Parathyroid adenoma (tissue), 2 donors: ENCODE data around the gene NEO1.
A peak's percentile ranks its signal among the peaks of the same experiment; 100 is the strongest.

Source experiments
- H2AFZ ChIP-seq: fragments of 300-600 bp; sonication (generic); one replicate; pipeline ENCODE4 v1.7.0; 2017; ENCODE audit warnings: antibody characterized with exemption, mild to moderate bottlenecking
- H3K27ac ChIP-seq: fragments of 300-600 bp; sonication (generic); one replicate; pipeline ENCODE4 v1.7.0; 2017
- H3K27me3 ChIP-seq: fragments of 300-600 bp; sonication (generic); one replicate; pipeline ENCODE4 v1.7.0; 2017; ENCODE audit warnings: low read length; ENCODE audit not compliant: control insufficient read depth, insufficient read depth
- H3K36me3 ChIP-seq: fragments of 300-600 bp; sonication (generic); one replicate; pipeline ENCODE4 v1.7.0; 2017; ENCODE audit warnings: low read length; ENCODE audit not compliant: control insufficient read depth, insufficient read depth
- H3K4me1 ChIP-seq: fragments of 300-600 bp; sonication (generic); one replicate; pipeline ENCODE4 v1.7.0; 2017; ENCODE audit warnings: control low read depth
- H3K4me2 ChIP-seq: fragments of 300-600 bp; sonication (generic); one replicate; pipeline ENCODE4 v1.7.0; 2017; ENCODE audit warnings: low read length
- H3K4me3 ChIP-seq: fragments of 300-600 bp; sonication (generic); one replicate; pipeline ENCODE4 v1.7.0; 2017; ENCODE audit warnings: low read depth, low read length
- H3K79me2 ChIP-seq: fragments of 300-600 bp; sonication (generic); one replicate; pipeline ENCODE4 v1.7.0; 2017; ENCODE audit warnings: control low read depth
- H3K9ac ChIP-seq: fragments of 300-600 bp; sonication (generic); one replicate; pipeline ENCODE4 v1.7.0; 2017; ENCODE audit warnings: mild to moderate bottlenecking
- H3K9me3 ChIP-seq: fragments of 300-600 bp; sonication (generic); one replicate; pipeline ENCODE4 v1.7.0; 2017; ENCODE audit warnings: low read length; ENCODE audit not compliant: control insufficient read depth
- CTCF ChIP-seq: fragments of 300-600 bp; sonication (generic); IDR thresholded peaks from one replicate; pipeline ENCODE4 v1.7.0; 2017; ENCODE audit warnings: antibody characterized with exemption, mild to moderate bottlenecking
- donor health status: primary hyperparathyroidism.

Gene NEO1

GRCh38 chr15:73265536-73266153 lies 213.4 kb downstream of the NEO1 start:
- Histone ChIP-seq H3K36me3 (no peaks in the 10 kb centered on the region), H2AFZ (no peak overlapping the region), H3K27ac (no peak overlapping the region), H3K4me3 (no peak overlapping the region), H3K4me1 (no peaks in the 10 kb centered on the region), H3K27me3 (no peaks in the 10 kb centered on the region), H3K9ac (no peak overlapping the region), H3K4me2 (no peak overlapping the region), H3K79me2 (no peaks in the 10 kb centered on the region), H3K9me3 (no peaks in the 10 kb centered on the region)
- TF ChIP-seq CTCF = peak; percentile 40

- Histone ChIP-seq H2AFZ (no peak overlapping the region), H3K4me3 (no peak overlapping the region), H3K27ac (no peak overlapping the region), H3K4me1 (no peaks in the 10 kb centered on the region), H3K36me3 (no peaks in the 10 kb centered on the region), H3K9me3 (no peaks in the 10 kb centered on the region), H3K79me2 (no peaks in the 10 kb centered on the region), H3K4me2 (no peak overlapping the region), H3K9ac (no peak overlapping the region), H3K27me3 (no peaks in the 10 kb centered on the region)
- no peak for TF ChIP-seq CTCF
Measured at GRCh38 chr15:73268457-73268856, 216.2 kb downstream of the NEO1 start.

GRCh38 chr15:73270366-73271097 lies 218.3 kb downstream of the NEO1 start:
- Histone ChIP-seq H3K4me2 (no peak overlapping the region), H2AFZ (no peak overlapping the region), H3K27me3 (no peaks in the 10 kb centered on the region), H3K27ac (no peak overlapping the region), H3K9me3 (no peaks in the 10 kb centered on the region), H3K79me2 (no peaks in the 10 kb centered on the region), H3K4me1 (no peaks in the 10 kb centered on the region), H3K36me3 (no peaks in the 10 kb centered on the region), H3K9ac (no peak overlapping the region), H3K4me3 (no peak overlapping the region)
- no peak for TF ChIP-seq CTCF

GRCh38 chr15:73273181-73274002 lies 221.1 kb downstream of the NEO1 start:
- no peaks in the 10 kb centered on the region for H3K79me2 ChIP-seq
- H3K9ac ChIP-seq = no peak overlapping the region
- H3K36me3 ChIP-seq = no peaks in the 10 kb centered on the region
- H3K4me3 ChIP-seq = no peak overlapping the region
- no peaks in the 10 kb centered on the region for H3K9me3 ChIP-seq
- no peak overlapping the region for H3K27ac ChIP-seq
- TF ChIP-seq CTCF = peak; percentile 51
- H3K4me2 ChIP-seq = no peak overlapping the region
- H3K4me1 ChIP-seq = no peaks in the 10 kb centered on the region
- no peak overlapping the region for H2AFZ ChIP-seq
- H3K27me3 ChIP-seq = no peaks in the 10 kb centered on the region
